OCI-LY1 (cell line): Measurements from ENCODE around the gene CEP68.

ENCODE experiments used
- H2AFZ ChIP-seq: fragments of 200-600 bp; sonication (generic), shearing (Covaris generic); 2 replicates; pipeline ENCODE4 v1.6.0; 2014; ENCODE audit warnings: antibody characterized with exemption, mild to moderate bottlenecking, low read length
- H3F3A ChIP-seq: fragments of 200-600 bp; sonication (generic), shearing (Covaris generic); 2 replicates; pipeline ENCODE4 v1.6.0; 2014; ENCODE audit warnings: mild to moderate bottlenecking, antibody characterized with exemption, low read length, moderate library complexity; ENCODE audit not compliant: insufficient read depth
- H3K27ac ChIP-seq: fragments of 200-600 bp; sonication (generic); 2 replicates; pipeline ENCODE4 v1.5.1; 2014; ENCODE audit warnings: low read length, mixed run types, mild to moderate bottlenecking, low read depth; ENCODE audit not compliant: poor library complexity, severe bottlenecking
- H3K27me3 ChIP-seq: fragments of 200-600 bp; sonication (generic); 2 replicates; pipeline ENCODE4 v1.6.0; 2014; ENCODE audit warnings: antibody characterized with exemption, mild to moderate bottlenecking, low read length, moderate library complexity; ENCODE audit not compliant: insufficient read depth
- H3K36me3 ChIP-seq: fragments of 200-600 bp; sonication (generic); 2 replicates; pipeline ENCODE4 v1.6.1; 2014; ENCODE audit warnings: mild to moderate bottlenecking, antibody characterized with exemption, low read length, moderate library complexity, mixed read lengths; ENCODE audit not compliant: insufficient read depth
- H3K4me1 ChIP-seq: fragments of 200-600 bp; sonication (generic); 2 replicates; pipeline ENCODE4 v1.5.1; 2014; ENCODE audit warnings: mild to moderate bottlenecking, low read length, moderate library complexity; ENCODE audit not compliant: insufficient read depth, severe bottlenecking
- H3K4me2 ChIP-seq: fragments of 200-600 bp; sonication (generic), shearing (Covaris generic); 2 replicates; pipeline ENCODE4 v1.6.1; 2014; ENCODE audit warnings: low read length
- H3K4me3 ChIP-seq: fragments of 200-600 bp; sonication (generic); 2 replicates; pipeline ENCODE4 v1.5.1; 2014; ENCODE audit warnings: low read length, low read depth, mild to moderate bottlenecking, mixed read lengths; ENCODE audit not compliant: poor library complexity, severe bottlenecking
- H3K79me2 ChIP-seq: fragments of 200-600 bp; shearing (Covaris generic); 2 replicates; pipeline ENCODE4 v1.6.1; 2016; ENCODE audit warnings: mixed run types, low read length, mixed read lengths; ENCODE audit not compliant: insufficient read depth
- H3K9ac ChIP-seq: fragments of 200-600 bp; sonication (generic), shearing (Covaris generic); 2 replicates; pipeline ENCODE4 v1.6.1; 2014; ENCODE audit warnings: mild to moderate bottlenecking, low read length, mixed read lengths
- H3K9me2 ChIP-seq: fragments of 200-600 bp; sonication (generic), shearing (Covaris generic); 2 replicates; pipeline ENCODE4 v1.6.1; 2014; ENCODE audit warnings: low read depth, mild to moderate bottlenecking, low read length, mixed read lengths
- H3K9me3 ChIP-seq: fragments of 200-600 bp; shearing (Covaris generic); 2 replicates; pipeline ENCODE4 v1.6.1; 2014; ENCODE audit warnings: low read length, mixed read lengths
- H4K20me1 ChIP-seq: fragments of 200-600 bp; sonication (generic), shearing (Covaris generic); 2 replicates; pipeline ENCODE4 v1.6.0; 2016; ENCODE audit warnings: mild to moderate bottlenecking, low read length; ENCODE audit not compliant: insufficient read depth
- EZH2 ChIP-seq: fragments of 200-600 bp; sonication (generic), shearing (Covaris generic); IDR thresholded peaks from 2 replicates; pipeline ENCODE4 v1.8.0; 2017; ENCODE audit warnings: borderline replicate concordance, mixed run types, mild to moderate bottlenecking, antibody characterized with exemption, low read length, moderate library complexity, mixed read lengths
- TF ChIP-seq, protein P1 (sequence below): fragments of 200-600 bp; sonication (generic), shearing (Covaris generic); IDR thresholded peaks from 2 replicates; pipeline ENCODE4 v1.5.1; 2017; ENCODE audit warnings: mild to moderate bottlenecking, antibody characterized with exemption, low read length, moderate library complexity, mixed read lengths

CEP68 gene

DNA sequence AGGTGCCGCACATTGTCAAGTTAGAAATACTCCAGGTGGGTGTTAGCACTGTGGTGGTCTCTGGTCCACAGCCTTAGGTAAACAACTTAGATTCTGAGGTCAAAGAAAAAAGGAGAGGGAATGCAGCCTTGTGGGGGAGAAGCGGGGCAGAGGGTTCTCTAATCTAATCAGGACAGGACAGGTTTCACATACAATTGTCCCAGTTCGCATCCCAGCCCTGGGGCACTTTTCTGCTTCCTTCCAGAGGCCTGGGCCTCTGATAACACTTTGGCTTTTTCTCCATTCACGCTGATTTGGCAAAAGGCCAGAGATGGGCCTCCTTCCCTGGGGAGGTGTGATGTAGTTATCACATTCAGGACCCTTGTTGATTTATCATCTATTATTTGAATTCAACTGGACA is 34.5 kb upstream of the CEP68 start:
- no peaks in the 10 kb centered on the region for H3K9me3 ChIP-seq
- no peaks in the 10 kb centered on the region for H3K79me2 ChIP-seq
- H3F3A ChIP-seq: no peaks in the 10 kb centered on the region
- H3K4me2 ChIP-seq: no peak overlapping the region
- H3K27me3 ChIP-seq: no peaks in the 10 kb centered on the region
- no peak overlapping the region for H3K27ac ChIP-seq
- no peak overlapping the region for H3K9ac ChIP-seq
- peaks cover 36% of the 10 kb centered on the region for H3K4me1 ChIP-seq
- peaks cover 74% of the 10 kb centered on the region for H3K36me3 ChIP-seq
- no peaks in the 10 kb centered on the region for H3K9me2 ChIP-seq
- H4K20me1 ChIP-seq: no peaks in the 10 kb centered on the region
- TF ChIP-seq, protein P1, sequence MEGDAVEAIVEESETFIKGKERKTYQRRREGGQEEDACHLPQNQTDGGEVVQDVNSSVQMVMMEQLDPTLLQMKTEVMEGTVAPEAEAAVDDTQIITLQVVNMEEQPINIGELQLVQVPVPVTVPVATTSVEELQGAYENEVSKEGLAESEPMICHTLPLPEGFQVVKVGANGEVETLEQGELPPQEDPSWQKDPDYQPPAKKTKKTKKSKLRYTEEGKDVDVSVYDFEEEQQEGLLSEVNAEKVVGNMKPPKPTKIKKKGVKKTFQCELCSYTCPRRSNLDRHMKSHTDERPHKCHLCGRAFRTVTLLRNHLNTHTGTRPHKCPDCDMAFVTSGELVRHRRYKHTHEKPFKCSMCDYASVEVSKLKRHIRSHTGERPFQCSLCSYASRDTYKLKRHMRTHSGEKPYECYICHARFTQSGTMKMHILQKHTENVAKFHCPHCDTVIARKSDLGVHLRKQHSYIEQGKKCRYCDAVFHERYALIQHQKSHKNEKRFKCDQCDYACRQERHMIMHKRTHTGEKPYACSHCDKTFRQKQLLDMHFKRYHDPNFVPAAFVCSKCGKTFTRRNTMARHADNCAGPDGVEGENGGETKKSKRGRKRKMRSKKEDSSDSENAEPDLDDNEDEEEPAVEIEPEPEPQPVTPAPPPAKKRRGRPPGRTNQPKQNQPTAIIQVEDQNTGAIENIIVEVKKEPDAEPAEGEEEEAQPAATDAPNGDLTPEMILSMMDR: no peak
- no peak for TF ChIP-seq EZH2
- H3K4me3 ChIP-seq: no peak overlapping the region
- H2AFZ ChIP-seq: no peak overlapping the region

DNA sequence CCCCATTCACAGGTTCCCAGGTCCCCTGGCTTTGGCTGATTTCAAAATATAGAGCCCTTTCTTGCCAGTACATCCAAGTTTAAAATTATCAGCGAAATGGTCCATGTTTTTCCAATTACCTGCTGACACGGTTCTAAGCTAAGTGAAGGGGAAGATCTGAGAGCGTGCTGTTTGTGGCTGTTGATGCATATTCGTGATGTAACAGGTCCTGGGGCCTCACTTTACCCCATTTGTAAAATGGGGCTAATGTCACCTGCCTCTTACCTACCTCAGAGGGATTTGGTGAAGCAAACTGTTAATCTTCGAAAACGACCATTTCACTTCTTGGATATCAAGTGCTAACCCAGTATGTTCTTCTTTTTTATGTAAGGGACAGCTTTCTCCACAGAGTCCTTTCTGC is 34.0 kb upstream of the CEP68 start:
- TF ChIP-seq, protein P1: no peak
- TF ChIP-seq EZH2: no peak
- Histone ChIP-seq H3K27me3 (no peaks in the 10 kb centered on the region), H3K27ac (no peak overlapping the region), H2AFZ (no peak overlapping the region), H3K4me2 (no peak overlapping the region), H3K9me3 (no peaks in the 10 kb centered on the region), H3F3A (no peaks in the 10 kb centered on the region), H4K20me1 (no peaks in the 10 kb centered on the region), H3K4me3 (no peak overlapping the region), H3K36me3 (peaks cover 70% of the 10 kb centered on the region), H3K9me2 (no peaks in the 10 kb centered on the region), H3K9ac (no peak overlapping the region), H3K4me1 (peaks cover 36% of the 10 kb centered on the region), H3K79me2 (no peaks in the 10 kb centered on the region)

DNA sequence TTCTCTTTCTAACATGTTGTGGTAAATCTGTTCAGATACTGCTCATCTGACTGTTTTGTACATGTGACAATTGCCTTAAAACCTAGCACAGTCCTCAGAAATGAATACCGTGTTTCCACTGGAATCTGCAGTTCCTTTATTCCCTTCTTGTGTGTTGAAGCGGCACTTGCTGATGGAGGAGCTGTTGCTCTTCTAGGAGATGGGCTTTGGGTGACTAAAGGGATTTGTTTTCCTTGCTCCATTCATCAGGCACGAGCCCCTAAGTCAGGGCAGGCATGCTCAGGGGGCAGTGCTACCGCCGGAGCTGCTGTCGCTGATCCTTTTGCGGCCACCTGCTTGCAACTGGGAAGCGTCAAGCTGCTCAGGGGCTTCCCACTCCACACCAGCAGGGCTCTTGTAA is 32.5 kb upstream of the CEP68 start:
- Histone ChIP-seq H3K36me3 (peaks cover 57% of the 10 kb centered on the region), H4K20me1 (no peaks in the 10 kb centered on the region), H3K9me2 (no peaks in the 10 kb centered on the region), H3K79me2 (no peaks in the 10 kb centered on the region), H3K27ac (peak overlapping the region; percentile 59), H3F3A (no peaks in the 10 kb centered on the region), H3K4me2 (no peak overlapping the region), H3K9me3 (no peaks in the 10 kb centered on the region), H3K4me3 (no peak overlapping the region), H2AFZ (no peak overlapping the region), H3K27me3 (no peaks in the 10 kb centered on the region), H3K4me1 (peaks cover 44% of the 10 kb centered on the region), H3K9ac (no peak overlapping the region)
- TF ChIP-seq, protein P1: no peak
- no peak for TF ChIP-seq EZH2
